ENCODE results near the gene ANAPC1.
"Not testable (repeated sequence)": the region's sequence is repeated elsewhere in the genome, so short reads cannot be mapped to it uniquely, and the experiment has no call there.

DNA sequence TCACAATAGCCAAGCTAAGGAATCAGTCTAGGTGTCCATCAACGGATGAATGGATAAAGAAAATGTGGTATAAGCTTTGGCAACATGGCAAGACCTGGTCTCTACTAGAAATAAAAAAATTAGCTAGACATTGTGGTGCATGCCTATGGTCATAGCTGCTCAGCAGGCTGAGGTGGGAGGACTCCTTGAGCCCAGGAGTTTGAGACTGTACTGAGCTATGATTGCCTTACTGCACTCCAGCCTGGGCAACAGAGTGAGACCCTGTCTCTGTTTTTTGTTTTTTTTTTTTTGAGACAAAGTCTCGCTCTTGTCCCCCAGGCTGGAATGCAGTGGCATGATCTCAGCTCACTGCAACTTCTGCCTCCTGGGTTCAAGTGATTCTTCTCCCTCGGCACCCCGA is 26.0 kb upstream of the ANAPC1 start:
- not testable (repeated sequence) for TF ChIP-seq EZH2 (IDR thresholded peaks at IDR 0.05); POLR2AphosphoS5 (IDR thresholded peaks at IDR 0.05; ENCODE audit: borderline replicate concordance, low read depth, low read length); FOXP2 (optimal IDR thresholded peaks at IDR 0.05; ENCODE audit: control extremely low read depth, extremely low read length, insufficient read depth)

Measured in SK-N-MC (cell line).